IMR-90 (cell line): ENCODE data around the gene NFIX. TPM values are rescaled to one million over a fixed set of nuclear protein-coding genes. Genes with fewer than 3 reads are reported as not detected.

Experiments used
- ATAC-seq: fragments of 200-7000 bp; cut with Tn5 transposase; 2 replicates; pipeline ENCODE4 v1.9.1; 2020; ENCODE audit warnings: low read depth, mild to moderate bottlenecking, moderate library complexity
- BruUV-seq: library from RNA; stranded (reverse); fragments of 400-500 nt; replicated peaks from 2 replicates; lab custom pipeline; 2021; lab: Mats Ljungman, UMichigan
- CTCF ChIA-PET: fragments of 300-600 bp; formaldehyde crosslinking; extraction: SDS; loops from one replicate; lab custom pipeline; 2021; ENCODE audit warnings: antibody characterized with exemption; lab: Yijun Ruan, JAX
- POLR2A ChIA-PET: fragments of 300-600 bp; sonication (Branson Sonifier 250); formaldehyde crosslinking; loops from one replicate; lab custom pipeline; 2022; ENCODE audit warnings: antibody characterized with exemption; ENCODE audit not compliant: unreplicated experiment; lab: Charles Lee
- DNase-seq: peaks from one replicate; pipeline ENCODE4 v3.0.0; 2013
- H2AFZ ChIP-seq: replicated peaks from 2 replicates; pipeline ENCODE3; 2013; ENCODE audit warnings: low read length, mild to moderate bottlenecking; ENCODE audit not compliant: poor library complexity
- H2AK5ac ChIP-seq: 2 replicates; pipeline ENCODE4 v1.6.1; 2013; ENCODE audit warnings: low read depth, low read length, inconsistent platforms
- H2AK9ac ChIP-seq: replicated peaks from 2 replicates; pipeline ENCODE3; 2013; ENCODE audit warnings: mild to moderate bottlenecking, low read depth, low read length, moderate library complexity; ENCODE audit not compliant: poor library complexity
- H2BK120ac ChIP-seq: 2 replicates; pipeline ENCODE4 v1.6.1; 2013; ENCODE audit warnings: low read depth, low read length, inconsistent platforms
- H2BK15ac ChIP-seq: 3 replicates; pipeline ENCODE4 v1.6.1; 2013; ENCODE audit warnings: low read depth, low read length, inconsistent platforms
- H2BK20ac ChIP-seq: 2 replicates; pipeline ENCODE4 v1.6.1; 2013; ENCODE audit warnings: low read depth, mild to moderate bottlenecking, inconsistent platforms, low read length, moderate library complexity
- H2BK5ac ChIP-seq: 2 replicates; pipeline ENCODE4 v1.6.1; 2013; ENCODE audit warnings: mild to moderate bottlenecking, low read depth, low read length, inconsistent platforms; ENCODE audit not compliant: poor library complexity, severe bottlenecking
- H3K14ac ChIP-seq: replicated peaks from 2 replicates; pipeline ENCODE4 v1.6.1; 2013; ENCODE audit warnings: low read depth, low read length, inconsistent platforms
- H3K18ac ChIP-seq: 2 replicates; pipeline ENCODE4 v1.6.1; 2013; ENCODE audit warnings: low read depth, low read length, control low read depth
- H3K23ac ChIP-seq: 2 replicates; pipeline ENCODE4 v1.6.1; 2013; ENCODE audit warnings: low read depth, low read length, inconsistent platforms
- H3K27ac ChIP-seq: 2 replicates; pipeline ENCODE4 v1.5.1; 2013; ENCODE audit warnings: mild to moderate bottlenecking, control low read depth, low read length; ENCODE audit not compliant: insufficient read depth
- H3K27me3 ChIP-seq: 2 replicates; pipeline ENCODE4 v1.6.1; 2013; ENCODE audit warnings: low read length; ENCODE audit not compliant: control insufficient read depth, insufficient read depth
- H3K36me3 ChIP-seq: 2 replicates; pipeline ENCODE4 v1.6.1; 2013; ENCODE audit warnings: low read length, mixed read lengths; ENCODE audit not compliant: control insufficient read depth, insufficient read depth
- H3K4ac ChIP-seq: 2 replicates; pipeline ENCODE4 v1.6.1; 2013; ENCODE audit warnings: low read depth, low read length, inconsistent platforms
- H3K4me1 ChIP-seq: 2 replicates; pipeline ENCODE4 v1.6.1; 2013; ENCODE audit warnings: low read length, mixed read lengths; ENCODE audit not compliant: control insufficient read depth, insufficient read depth
- H3K4me2 ChIP-seq: 2 replicates; pipeline ENCODE4 v1.6.1; 2013; ENCODE audit warnings: low read depth, mild to moderate bottlenecking, control low read depth, low read length, moderate library complexity
- H3K4me3 ChIP-seq: 2 replicates; pipeline ENCODE4 v1.5.1; 2013; ENCODE audit warnings: low read depth, mild to moderate bottlenecking, control low read depth, low read length, moderate library complexity; ENCODE audit not compliant: insufficient read depth
- H3K56ac ChIP-seq: 2 replicates; pipeline ENCODE4 v1.6.1; 2013; ENCODE audit warnings: low read length, inconsistent platforms; ENCODE audit not compliant: insufficient read depth; ENCODE audit errors: extremely low read depth
- H3K79me1 ChIP-seq, 2 experiments: 2 replicates each; pipeline ENCODE4 v1.6.1; 2013; ENCODE audit warnings: low read length in 2 of 2, inconsistent platforms in 1 of 2, low read depth in 1 of 2
- H3K9ac ChIP-seq: 2 replicates; pipeline ENCODE4 v1.6.1; 2013; ENCODE audit warnings: low read depth, low read length, control low read depth
- H3K9me1 ChIP-seq: 2 replicates; pipeline ENCODE4 v1.6.1; 2013; ENCODE audit warnings: low read length, inconsistent platforms; ENCODE audit not compliant: insufficient read depth
- H3K9me3 ChIP-seq: 2 replicates; pipeline ENCODE4 v1.6.1; 2013; ENCODE audit warnings: low read length; ENCODE audit not compliant: control insufficient read depth, insufficient read depth
- H4K20me1 ChIP-seq: 2 replicates; pipeline ENCODE4 v1.6.1; 2013; ENCODE audit warnings: low read length, inconsistent platforms; ENCODE audit not compliant: insufficient read depth
- H4K5ac ChIP-seq: 2 replicates; pipeline ENCODE4 v1.6.1; 2013; ENCODE audit warnings: mild to moderate bottlenecking, low read depth, low read length, control low read depth
- H4K8ac ChIP-seq, 2 experiments: 2 replicates each; pipeline ENCODE4 v1.6.1; 2013; ENCODE audit warnings: low read depth in 2 of 2, low read length in 2 of 2, control low read depth in 1 of 2, inconsistent platforms in 1 of 2
- H4K91ac ChIP-seq: 2 replicates; pipeline ENCODE4 v1.6.1; 2013; ENCODE audit warnings: low read depth, low read length, inconsistent platforms; ENCODE audit not compliant: insufficient read depth
- BHLHE40 ChIP-seq: fragments of 150-350 bp; IDR thresholded peaks from 2 replicates; pipeline ENCODE4 v1.6.1; 2016; ENCODE audit warnings: mild to moderate bottlenecking, low read depth, low read length
- CTCF ChIP-seq: conservative IDR thresholded peaks from 2 replicates; pipeline ENCODE4 v1.5.1; 2012; ENCODE audit warnings: mild to moderate bottlenecking, low read depth, low read length, improper control_type of control experiment
- RCOR1 ChIP-seq: IDR thresholded peaks from 2 replicates; pipeline ENCODE4 v1.6.1; 2012; ENCODE audit warnings: mild to moderate bottlenecking, low read length, improper control_type of control experiment; ENCODE audit not compliant: insufficient replicate concordance
- WGBS, 2 experiments: methylation state at CpG; one replicate each; pipeline versions ENCODE4 v1.1.5 to v1.1.7; 2013; ENCODE audit warnings: missing lambda C conversion rate in 2 of 2; ENCODE audit not compliant: insufficient read length in 1 of 2; ENCODE audit errors: extremely low coverage in 2 of 2; 5-methylcytosine and 5-hydroxymethylcytosine counted together
- dilution Hi-C: fragments of 300-500 bp; cut with HindIII; formaldehyde crosslinking; loops from one replicate; pipeline ENCODE4 v1.14.3; 2018; ENCODE audit warnings: low sequenced_read_pairs; ENCODE audit not compliant: unreplicated experiment
- in situ Hi-C: fragments of 300-500 bp; cut with MboI; formaldehyde crosslinking; loops from 3 replicates; pipeline ENCODE4 v1.14.3; 2019; ENCODE audit warnings: low sequenced_read_pairs, inconsistent platforms, mixed read lengths
- intact Hi-C: fragments of 100-400 bp; cut with micrococcal nuclease; formaldehyde crosslinking; loops from 2 replicates; pipeline ENCODE4 v1.10.0; 2022
- polyA plus RNA-seq, 3 experiments: library from polyadenylated mRNA; depleted of rRNA; stranded (reverse); fragments of >200 nt; gene quantifications; 2 replicates each; pipeline ENCODE4 v1.2.3, GENCODE V29; 2012; ENCODE audit warnings: low replicate concordance in 1 of 3
- total RNA-seq: library from RNA; depleted of rRNA; stranded (reverse); fragments of >200 nt; gene quantifications from 2 replicates; pipeline ENCODE4 v1.2.3, GENCODE V29; 2012

NFIX gene
- total and polyA plus RNA-seq, 2 of the 4 experiments (the other 2 are of a cell fraction): 10.2 to 47.7 TPM

- Histone ChIP-seq H3K14ac (no peak overlapping the region), H3K4me3 (no peak overlapping the region), H3K4me2 (no peak overlapping the region), H2BK5ac (no peak overlapping the region), H4K8ac (no peak overlapping the region), H3K36me3 (peaks cover 6% of the 10 kb centered on the region; the same call in 1 of the 2 replicates), H4K5ac (no peak overlapping the region), H4K20me1 (peaks cover 6% of the 10 kb centered on the region), H3K4ac (no peak overlapping the region), H3K27ac (no peak overlapping the region), H3K27me3 (no peaks in the 10 kb centered on the region), H2AFZ (no peak overlapping the region), H2AK5ac (no peak overlapping the region), H2BK120ac (no peak overlapping the region), H3K9me1 (0 out of 2 replicates have a peak, but pooled peaks cover 4% of the 10 kb centered on the region), H4K91ac (no peak overlapping the region), H3K4me1 (peaks cover 12% of the 10 kb centered on the region), H3K18ac (no peak overlapping the region), H3K9ac (no peak overlapping the region), H2BK15ac (no peak overlapping the region), H3K79me1 (peaks cover 0 to 17% of the 10 kb centered on the region in 2 experiments; a peak in 1 of 4 replicates), H3K9me3 (no peaks in the 10 kb centered on the region), H2BK20ac (no peak overlapping the region), H3K56ac (no peak overlapping the region), H3K23ac (no peak overlapping the region), H2AK9ac (no peak overlapping the region)
- 39% methylated on average over 4 of the region's 58 CpGs; no CpG with 5 or more reads in 1 of the 2 experiments for WGBS, 2 experiments
- DNase-seq: no peak
- ChIA-PET CTCF (no interaction called here), POLR2A (no interaction called here)
- no peak for ATAC-seq
- in situ Hi-C loops: no loop called here
- TF ChIP-seq BHLHE40 (no peak), RCOR1 (no peak), CTCF (no peak)
- dilution Hi-C loops: no loop called here
- intact Hi-C loops: no loop called here
- BruUV-seq: no TSS peak
These were observed 103.2 kb downstream of the NFIX start for GRCh38 chr19:13098277-13099072.
